ENCODE measurements around the gene CACNA1I.

GRCh38 chr22:39671936-39672335 lies 101.4 kb downstream of the CACNA1I start:
- TF ChIP-seq CTCF (IDR thresholded peaks at IDR 0.05; ENCODE audit: insufficient read depth, low read depth, low read length) (no peak), EZH2 (IDR thresholded peaks at IDR 0.05; ENCODE audit: insufficient read depth, low read length) (no peak)

All from astrocyte (in vitro differentiated cells and primary cell).